ENCODE measurements around the gene WDR36.

Gene WDR36

DNA sequence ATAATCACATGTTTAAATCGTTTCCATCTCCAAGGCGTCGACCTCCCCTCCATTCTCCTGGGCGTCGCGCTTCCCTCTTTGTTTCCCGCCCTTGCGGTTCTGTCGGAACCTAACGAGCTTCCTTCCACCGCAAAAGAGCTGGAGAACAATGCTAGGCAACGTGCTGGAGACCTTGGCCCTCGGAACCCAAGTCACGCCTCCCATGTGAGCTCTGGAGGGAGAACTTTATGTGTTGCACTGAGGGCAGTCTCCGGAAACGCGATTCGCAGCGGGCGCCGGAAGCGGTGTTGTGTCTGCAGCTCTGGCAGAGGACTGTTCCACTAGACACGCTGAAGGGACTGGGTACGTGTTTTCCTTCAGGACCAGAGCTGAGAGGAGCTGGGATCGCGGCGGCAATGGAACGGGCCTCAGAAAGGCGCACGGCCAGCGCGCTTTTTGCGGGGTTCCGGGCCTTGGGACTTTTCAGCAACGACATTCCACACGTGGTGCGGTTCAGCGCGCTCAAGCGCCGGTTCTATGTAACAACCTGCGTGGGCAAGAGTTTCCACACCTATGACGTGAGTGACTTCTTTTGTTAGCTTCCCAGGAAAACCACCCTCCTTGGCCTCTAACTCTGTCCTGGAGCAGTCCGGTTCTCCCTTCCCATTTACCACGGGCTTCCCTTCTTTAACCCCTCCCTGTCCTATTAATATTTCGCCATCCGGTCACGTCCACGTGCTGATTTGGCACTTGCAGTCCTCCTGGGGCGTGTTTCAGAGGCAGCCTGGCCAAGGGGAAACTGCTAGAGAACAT is at the start of gene WDR36:
Gene WDR36 (plus strand): TSS at position 287 of the 792 bp plus-strand sequence. CDS start 109 bp downstream, at position 396.
- DNase-seq (ENCODE audit: extremely low spot score) = peak; percentile 86
- POLR2A ChIA-PET = no interaction called here
- TF ChIP-seq, protein P1, sequence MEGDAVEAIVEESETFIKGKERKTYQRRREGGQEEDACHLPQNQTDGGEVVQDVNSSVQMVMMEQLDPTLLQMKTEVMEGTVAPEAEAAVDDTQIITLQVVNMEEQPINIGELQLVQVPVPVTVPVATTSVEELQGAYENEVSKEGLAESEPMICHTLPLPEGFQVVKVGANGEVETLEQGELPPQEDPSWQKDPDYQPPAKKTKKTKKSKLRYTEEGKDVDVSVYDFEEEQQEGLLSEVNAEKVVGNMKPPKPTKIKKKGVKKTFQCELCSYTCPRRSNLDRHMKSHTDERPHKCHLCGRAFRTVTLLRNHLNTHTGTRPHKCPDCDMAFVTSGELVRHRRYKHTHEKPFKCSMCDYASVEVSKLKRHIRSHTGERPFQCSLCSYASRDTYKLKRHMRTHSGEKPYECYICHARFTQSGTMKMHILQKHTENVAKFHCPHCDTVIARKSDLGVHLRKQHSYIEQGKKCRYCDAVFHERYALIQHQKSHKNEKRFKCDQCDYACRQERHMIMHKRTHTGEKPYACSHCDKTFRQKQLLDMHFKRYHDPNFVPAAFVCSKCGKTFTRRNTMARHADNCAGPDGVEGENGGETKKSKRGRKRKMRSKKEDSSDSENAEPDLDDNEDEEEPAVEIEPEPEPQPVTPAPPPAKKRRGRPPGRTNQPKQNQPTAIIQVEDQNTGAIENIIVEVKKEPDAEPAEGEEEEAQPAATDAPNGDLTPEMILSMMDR (IDR thresholded peaks at IDR 0.05; ENCODE audit: control extremely low read depth, extremely low read depth, low read depth, missing control alignments) = no peak
- CTCF ChIA-PET = interaction anchor here (1.1 to 1.8 kb wide), 6 partner anchors 12 to 579 kb away, joined by 3 to 4 read pairs (median 3); no protein-coding TSS in a partner anchor

GRCh38 chr5:111043712-111044506 is 48.2 kb upstream of the WDR36 start:
- TF ChIP-seq, protein P1 (IDR thresholded peaks at IDR 0.05; ENCODE audit: control extremely low read depth, extremely low read depth, low read depth, missing control alignments) = no peak
- DNase-seq (ENCODE audit: extremely low spot score) = no peak
- ChIA-PET CTCF (interaction anchor here (1.2 to 1.8 kb wide), 3 partner anchors 8 to 49 kb away, joined by 3 to 7 read pairs (median 3); no protein-coding TSS in a partner anchor), POLR2A (no interaction called here)

DNA sequence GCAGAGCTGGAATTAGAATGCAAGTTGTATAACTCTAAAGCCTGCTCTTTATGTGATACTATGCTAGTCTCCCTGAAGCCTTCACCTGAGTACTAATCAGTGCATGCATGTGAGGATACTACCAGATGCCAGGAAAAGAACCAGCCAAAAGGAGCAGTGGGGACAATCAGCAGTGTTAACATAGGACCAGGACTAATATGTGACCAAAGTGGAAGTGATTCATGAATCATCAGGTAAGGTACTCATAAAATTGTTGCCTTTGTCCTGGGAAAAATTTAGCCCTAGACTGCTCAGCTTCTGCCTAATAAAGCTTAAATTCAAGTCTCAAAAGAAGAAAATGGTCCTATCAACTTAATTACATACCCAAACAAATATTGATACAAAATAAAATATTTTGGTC is 34.1 kb upstream of the WDR36 start:
- TF ChIP-seq, protein P1 (IDR thresholded peaks at IDR 0.05; ENCODE audit: control extremely low read depth, extremely low read depth, low read depth, missing control alignments) = no peak
- CTCF ChIA-PET = no interaction called here
- DNase-seq (ENCODE audit: extremely low spot score) = no peak
- POLR2A ChIA-PET = no interaction called here

- POLR2A ChIA-PET = no interaction called here
- TF ChIP-seq, protein P1 (IDR thresholded peaks at IDR 0.05; ENCODE audit: control extremely low read depth, extremely low read depth, low read depth, missing control alignments) = no peak
- CTCF ChIA-PET = no interaction called here
Measured at GRCh38 chr5:111060169-111060568, 32.0 kb upstream of the WDR36 start.

DNA sequence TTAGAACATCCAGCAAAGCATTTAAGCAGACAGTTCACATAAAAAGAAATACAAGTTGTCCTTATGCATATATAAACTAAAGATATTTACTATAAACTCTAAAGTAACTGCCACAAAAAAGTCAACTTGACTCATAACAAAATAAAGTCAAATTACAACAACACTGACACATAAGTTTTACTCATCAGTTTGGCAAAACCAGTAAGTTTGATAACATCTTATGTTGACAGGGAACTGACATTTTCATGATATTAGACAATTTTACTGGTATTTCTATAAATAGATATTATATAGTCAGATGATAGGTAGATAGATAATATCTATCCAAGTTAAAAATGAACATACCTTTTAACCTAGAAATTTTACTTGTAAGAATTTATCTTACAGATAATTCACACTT is 30.5 kb upstream of the WDR36 start:
- CTCF ChIA-PET = no interaction called here
- POLR2A ChIA-PET = no interaction called here
- TF ChIP-seq, protein P1 (IDR thresholded peaks at IDR 0.05; ENCODE audit: control extremely low read depth, extremely low read depth, low read depth, missing control alignments) = no peak
- DNase-seq (ENCODE audit: extremely low spot score) = no peak

More at GRCh38 chr5:111060169-111060568, 32.0 kb upstream of the WDR36 start:
- no peak for DNase-seq (ENCODE audit: extremely low spot score)

GRCh38 chr5:111063709-111064322 is 28.3 kb upstream of the WDR36 start:
- DNase-seq (ENCODE audit: extremely low spot score) = no peak
- ChIA-PET CTCF (interaction anchor here (1.7 kb wide), 1 partner anchor 307 kb away, joined by 7 read pairs; no protein-coding TSS in a partner anchor), POLR2A (no interaction called here)
- TF ChIP-seq, protein P1 (IDR thresholded peaks at IDR 0.05; ENCODE audit: control extremely low read depth, extremely low read depth, low read depth, missing control alignments) = peak; percentile 54

Data from GM10248 (cell line).